Neutrophil (primary cell): Measurements from ENCODE around the gene TOP1.
"Not testable (repeated sequence)": the region's sequence is repeated elsewhere in the genome, so short reads cannot be mapped to it uniquely, and the experiment has no call there.

Source experiments
- H3K27ac ChIP-seq: fragments of 200-600 bp; sonication (generic); 2 replicates; pipeline ENCODE4 v1.5.1; 2016; ENCODE audit warnings: mild to moderate bottlenecking, moderate library complexity
- H3K27me3 ChIP-seq: fragments of 200-600 bp; sonication (generic); 2 replicates; pipeline ENCODE4 v1.6.0; 2016; ENCODE audit warnings: mild to moderate bottlenecking
- H3K36me3 ChIP-seq: fragments of 200-600 bp; sonication (generic); 2 replicates; pipeline ENCODE4 v1.5.1; 2017
- H3K4me1 ChIP-seq, 2 experiments: fragments of 200-600 bp in 1 of 2; sonication (generic) in 1 of 2; 1 replicate in 1 of 2; 2 replicates in 1 of 2; pipeline versions ENCODE4 v1.5.1 to v1.6.1; 2013 to 2016; ENCODE audit warnings: low read depth in 1 of 2, low read length in 1 of 2, mild to moderate bottlenecking in 1 of 2, moderate library complexity in 1 of 2; ENCODE audit not compliant: control insufficient read depth in 1 of 2, insufficient read depth in 1 of 2
- H3K4me3 ChIP-seq, 2 experiments: fragments of 200-600 bp in 1 of 2; sonication (generic) in 1 of 2; 1 replicate in 1 of 2; 2 replicates in 1 of 2; pipeline ENCODE4 v1.5.1; 2013 to 2016; ENCODE audit warnings: low read depth in 1 of 2, low read length in 1 of 2, mild to moderate bottlenecking in 1 of 2, moderate library complexity in 1 of 2
- H3K9me3 ChIP-seq: fragments of 200-600 bp; sonication (generic); 2 replicates; pipeline ENCODE4 v1.5.1; 2016
- CTCF ChIP-seq: fragments of 200-600 bp; sonication (generic); IDR thresholded peaks from 2 replicates; pipeline ENCODE4 v1.5.1; 2016; ENCODE audit warnings: antibody characterized with exemption

TOP1 gene

DNA sequence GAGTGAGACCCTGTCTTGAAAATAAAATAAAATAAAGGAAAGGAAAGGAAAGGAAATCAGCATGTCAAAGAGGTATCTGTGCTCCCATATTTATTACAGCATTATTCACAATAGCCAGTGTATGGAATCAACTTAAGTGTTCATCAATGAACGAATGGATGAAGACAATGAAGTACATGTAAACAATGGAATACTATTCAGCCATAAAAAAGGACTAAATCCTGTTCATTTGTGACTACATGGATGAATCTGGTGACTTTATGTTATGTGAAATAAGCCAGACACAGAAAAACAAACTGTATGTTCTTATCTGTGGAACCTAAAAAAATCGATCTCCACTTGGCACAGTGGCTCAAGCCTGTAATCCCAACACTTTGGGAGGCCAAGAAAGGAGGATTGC is 28.0 kb upstream of the TOP1 start:
- H3K9me3 ChIP-seq, result no peaks in the 10 kb centered on the region
- no peaks in the 10 kb centered on the region for H3K36me3 ChIP-seq
- H3K27ac ChIP-seq, result no peak overlapping the region
- TF ChIP-seq CTCF, result no peak
- H3K4me3 ChIP-seq, result no peak overlapping the region
- peaks cover 7 to 11% of the 10 kb centered on the region in 2 experiments for H3K4me1 ChIP-seq
- no peaks in the 10 kb centered on the region for H3K27me3 ChIP-seq

GRCh38 chr20:41001497-41001896 is 27.1 kb upstream of the TOP1 start:
- Histone ChIP-seq H3K4me3 (no peak overlapping the region), H3K27me3 (no peaks in the 10 kb centered on the region), H3K36me3 (no peaks in the 10 kb centered on the region), H3K4me1 (peaks cover 7 to 11% of the 10 kb centered on the region in 2 experiments), H3K27ac (no peak overlapping the region), H3K9me3 (no peaks in the 10 kb centered on the region)
- no peak for TF ChIP-seq CTCF

GRCh38 chr20:41002842-41003142 is 25.8 kb upstream of the TOP1 start:
- no peak for TF ChIP-seq CTCF
- Histone ChIP-seq H3K9me3 (no peaks in the 10 kb centered on the region), H3K27me3 (no peaks in the 10 kb centered on the region), H3K36me3 (no peaks in the 10 kb centered on the region), H3K27ac (peak overlapping the region; percentile 55), H3K4me1 (peaks cover 7 to 12% of the 10 kb centered on the region in 2 experiments), H3K4me3 (no peak overlapping the region)

DNA sequence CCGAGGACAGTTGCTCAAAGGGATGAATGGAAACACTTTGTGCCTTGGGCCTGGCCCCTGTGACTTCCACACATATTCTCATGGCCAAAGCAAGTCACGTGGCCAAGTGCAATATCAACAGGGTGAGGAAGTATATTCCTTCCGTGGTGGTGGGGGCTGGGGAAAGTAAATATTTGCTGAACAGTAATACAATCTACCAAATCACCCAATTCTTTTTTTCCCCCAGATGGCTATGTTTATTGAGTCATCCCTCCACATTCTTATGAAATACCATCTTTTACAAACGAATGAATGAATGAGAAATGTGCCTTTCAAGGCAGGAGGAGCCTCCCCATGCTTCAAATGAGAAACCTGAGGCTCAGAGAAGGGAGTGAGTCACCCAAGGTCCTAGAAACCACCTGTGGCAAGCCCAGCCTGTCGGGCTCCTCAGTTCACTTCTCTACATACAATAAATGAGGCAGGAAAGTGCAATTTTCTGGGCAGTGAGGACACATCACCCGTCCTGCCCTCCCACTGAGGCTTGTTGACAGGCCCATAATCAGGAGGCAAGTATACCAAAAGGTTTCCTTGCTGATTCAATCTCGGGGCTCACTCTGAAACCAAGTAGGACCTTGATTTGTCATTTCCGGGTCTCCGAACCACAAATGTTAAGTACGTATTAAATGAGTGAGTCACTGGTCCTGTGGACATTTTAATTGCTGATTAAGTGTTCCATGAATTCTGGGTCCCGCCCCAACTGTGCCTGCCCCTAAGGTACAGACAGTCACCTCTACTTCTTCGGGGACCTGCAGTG is 25.3 kb upstream of the TOP1 start:
- no peaks in the 10 kb centered on the region for H3K9me3 ChIP-seq
- H3K36me3 ChIP-seq, result no peaks in the 10 kb centered on the region
- H3K27ac ChIP-seq, result peak overlapping the region; percentile 55
- no peak overlapping the region for H3K4me3 ChIP-seq
- no peak for TF ChIP-seq CTCF
- no peaks in the 10 kb centered on the region for H3K27me3 ChIP-seq
- peaks cover 12 to 17% of the 10 kb centered on the region in 2 experiments for H3K4me1 ChIP-seq

DNA sequence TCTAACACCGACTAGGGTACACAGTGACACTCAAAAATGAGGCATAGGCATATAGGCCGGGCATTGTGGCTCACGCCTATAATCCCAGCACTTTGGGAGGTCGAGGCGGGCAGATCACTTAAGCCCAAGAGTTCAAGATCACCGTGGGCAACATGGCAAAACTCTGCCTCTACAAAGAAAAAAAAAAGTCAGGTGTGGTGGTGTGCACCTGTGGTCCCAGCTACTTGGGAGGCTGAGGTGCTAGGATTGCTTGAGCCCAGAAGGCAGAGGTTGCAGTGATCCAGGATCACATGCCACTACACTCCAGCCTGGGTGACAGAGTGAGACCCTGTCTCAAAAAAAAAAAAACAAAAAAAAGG is 24.7 kb upstream of the TOP1 start:
- H3K4me3 ChIP-seq, H3K27me3 ChIP-seq, H3K9me3 ChIP-seq, H3K36me3 ChIP-seq: not testable (repeated sequence)
- peaks cover 13 to 19% of the 10 kb centered on the region in 2 experiments for H3K4me1 ChIP-seq
- peak overlapping the region; percentile 55 for H3K27ac ChIP-seq

DNA sequence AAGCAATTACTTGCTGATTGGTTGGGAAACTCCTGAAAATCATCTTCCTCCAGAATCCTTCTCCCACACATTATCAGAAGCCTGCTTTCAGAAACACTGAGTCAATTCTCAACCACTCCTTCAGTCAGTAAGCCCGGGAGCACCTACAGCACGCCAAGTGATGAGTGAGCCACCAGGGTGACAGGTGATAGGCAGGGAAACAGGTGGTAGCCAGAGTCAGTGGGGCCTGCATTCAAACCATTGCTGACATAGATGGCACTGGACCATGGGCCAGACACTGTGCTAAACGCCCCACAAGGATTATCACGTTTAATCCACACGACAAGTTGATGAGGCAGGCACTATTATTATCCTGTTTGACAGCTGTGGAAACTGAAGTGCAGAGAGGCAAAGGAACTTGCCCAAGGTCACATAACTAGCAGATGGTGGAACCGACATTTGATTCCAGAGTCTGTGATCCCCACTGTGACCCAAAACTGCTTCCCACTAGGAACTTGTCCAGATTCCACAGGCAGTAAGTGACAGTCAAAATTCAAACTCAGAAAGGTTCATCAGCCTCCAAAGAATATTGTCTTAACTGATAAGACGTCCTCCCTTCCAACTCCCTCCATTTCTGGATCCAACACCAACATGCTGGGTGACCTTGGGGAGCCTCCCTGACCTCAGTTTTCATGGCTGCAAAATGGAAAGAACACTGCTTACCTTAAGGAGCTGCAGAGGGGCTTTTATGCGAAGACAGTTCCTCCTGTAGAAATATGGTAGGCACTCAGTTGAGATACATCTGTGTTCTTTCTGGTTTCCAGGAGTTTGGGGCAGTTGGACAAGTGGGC is 23.9 kb upstream of the TOP1 start:
- no peak for TF ChIP-seq CTCF
- Histone ChIP-seq H3K27ac (no peak overlapping the region), H3K4me3 (no peak overlapping the region), H3K9me3 (no peaks in the 10 kb centered on the region), H3K4me1 (peaks cover 13 to 19% of the 10 kb centered on the region in 2 experiments), H3K36me3 (no peaks in the 10 kb centered on the region), H3K27me3 (no peaks in the 10 kb centered on the region)
